ENCODE data around the gene BLOC1S1. TPM values are rescaled to one million over a fixed set of nuclear protein-coding genes. Genes with fewer than 3 reads are reported as not detected.

Gene BLOC1S1
- total and polyA plus RNA-seq, 5 experiments from 2014 or later, result 62.9 to 133 (median 84.3) TPM

DNA sequence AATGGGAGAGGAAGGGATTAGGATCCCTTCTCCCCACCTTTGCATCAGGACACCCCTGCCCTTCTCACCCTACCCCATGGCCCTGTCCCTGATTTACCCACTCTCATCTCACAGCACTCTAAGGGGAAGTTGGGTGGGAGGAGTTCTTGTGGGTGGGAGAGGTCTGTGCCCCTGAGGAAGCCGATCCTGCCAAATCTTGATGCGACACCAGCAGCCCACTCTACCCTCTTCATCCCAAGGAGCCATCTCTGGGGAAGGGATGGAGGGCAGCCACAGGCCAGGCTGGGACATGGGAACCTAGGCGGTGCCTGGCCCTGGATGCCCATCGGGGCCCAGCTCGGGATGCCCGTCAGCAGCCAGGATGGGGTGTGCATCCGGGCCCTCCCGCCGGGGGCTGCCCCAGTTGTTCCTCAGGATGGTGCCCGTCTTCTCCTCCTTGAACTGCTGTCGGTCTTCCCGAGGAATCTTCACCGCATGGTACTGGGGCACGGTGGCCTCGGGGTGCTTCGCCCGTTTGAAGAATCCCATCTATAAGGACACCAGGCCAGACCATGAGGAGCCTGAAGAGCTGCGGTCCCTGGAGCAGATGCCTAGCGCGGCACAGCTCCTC lies 31.0 kb upstream of the BLOC1S1 start:
- no peaks in the 10 kb centered on the region for H3K36me3 Mint-ChIP-seq
- H3K4me3 Mint-ChIP-seq, result no peak overlapping the region
- peaks cover 4 to 19% (median 13%) of the 10 kb centered on the region in 5 donors for H3K27me3 Mint-ChIP-seq
- H3K4me1 Mint-ChIP-seq, result peaks cover 19 to 39% (median 29%) of the 10 kb centered on the region in 4 donors
- H3K27ac Mint-ChIP-seq, result peak overlapping the region in 1 of 10 donors; percentile 48
- DNase-seq (no peak), ATAC-seq (no peak)
- POLR2A ChIA-PET, result interaction anchor here (0.6 kb wide), 1 partner anchor 1419 kb away, joined by 3 read pairs; no protein-coding TSS in a partner anchor
- no peaks in the 10 kb centered on the region for H3K9me3 Mint-ChIP-seq

- H3K9me3 Mint-ChIP-seq, result no peaks in the 10 kb centered on the region
- POLR2A ChIA-PET, result no interaction called here
- H3K27me3 Mint-ChIP-seq, result peaks cover 1 to 18% (median 10%) of the 10 kb centered on the region in 5 donors
- ATAC-seq, result no peak
- H3K4me3 Mint-ChIP-seq, result no peak overlapping the region
- H3K4me1 Mint-ChIP-seq, result peaks cover 19 to 39% (median 29%) of the 10 kb centered on the region in 4 donors
- no peak for DNase-seq
- no peaks in the 10 kb centered on the region for H3K36me3 Mint-ChIP-seq
- peak overlapping the region in 1 of 10 donors; percentile 1 for H3K27ac Mint-ChIP-seq
These were observed 30.2 kb upstream of the BLOC1S1 start for GRCh38 chr12:55685671-55686070.

- H3K9me3 Mint-ChIP-seq, result no peaks in the 10 kb centered on the region
- peak overlapping the region in 1 of 10 donors; percentile 62 for H3K4me3 Mint-ChIP-seq
- DNase-seq (no peak), ATAC-seq (no peak)
- peaks cover 0 to 10% (median 2%) of the 10 kb centered on the region in 5 donors for H3K27me3 Mint-ChIP-seq
- peaks cover 15 to 32% (median 21%) of the 10 kb centered on the region in 4 donors for H3K4me1 Mint-ChIP-seq
- POLR2A ChIA-PET, result no interaction called here
- H3K27ac Mint-ChIP-seq, result peak overlapping the region in 3 of 10 donors; percentile 52 to 81 (median 66)
- H3K36me3 Mint-ChIP-seq, result no peaks in the 10 kb centered on the region
These were observed 29.4 kb upstream of the BLOC1S1 start for GRCh38 chr12:55686366-55687010.

- peak in 1 of 2 donors; percentile 72 for ATAC-seq
- Mint-ChIP-seq H3K9me3 (no peaks in the 10 kb centered on the region), H3K36me3 (no peaks in the 10 kb centered on the region), H3K4me1 (peaks cover 13 to 21% (median 16%) of the 10 kb centered on the region in 4 donors), H3K27ac (peak overlapping the region in 5 of 10 donors; percentile 19 to 57 (median 45)), H3K27me3 (peaks cover 0 to 6% (median 0%) of the 10 kb centered on the region in 5 donors), H3K4me3 (peak overlapping the region in 3 of 10 donors; percentile 23 to 58 (median 50))
- peak in 1 of 10 donors; percentile 13 for DNase-seq
- POLR2A ChIA-PET, result no interaction called here
These were observed 28.1 kb upstream of the BLOC1S1 start for GRCh38 chr12:55687746-55688145.

DNA sequence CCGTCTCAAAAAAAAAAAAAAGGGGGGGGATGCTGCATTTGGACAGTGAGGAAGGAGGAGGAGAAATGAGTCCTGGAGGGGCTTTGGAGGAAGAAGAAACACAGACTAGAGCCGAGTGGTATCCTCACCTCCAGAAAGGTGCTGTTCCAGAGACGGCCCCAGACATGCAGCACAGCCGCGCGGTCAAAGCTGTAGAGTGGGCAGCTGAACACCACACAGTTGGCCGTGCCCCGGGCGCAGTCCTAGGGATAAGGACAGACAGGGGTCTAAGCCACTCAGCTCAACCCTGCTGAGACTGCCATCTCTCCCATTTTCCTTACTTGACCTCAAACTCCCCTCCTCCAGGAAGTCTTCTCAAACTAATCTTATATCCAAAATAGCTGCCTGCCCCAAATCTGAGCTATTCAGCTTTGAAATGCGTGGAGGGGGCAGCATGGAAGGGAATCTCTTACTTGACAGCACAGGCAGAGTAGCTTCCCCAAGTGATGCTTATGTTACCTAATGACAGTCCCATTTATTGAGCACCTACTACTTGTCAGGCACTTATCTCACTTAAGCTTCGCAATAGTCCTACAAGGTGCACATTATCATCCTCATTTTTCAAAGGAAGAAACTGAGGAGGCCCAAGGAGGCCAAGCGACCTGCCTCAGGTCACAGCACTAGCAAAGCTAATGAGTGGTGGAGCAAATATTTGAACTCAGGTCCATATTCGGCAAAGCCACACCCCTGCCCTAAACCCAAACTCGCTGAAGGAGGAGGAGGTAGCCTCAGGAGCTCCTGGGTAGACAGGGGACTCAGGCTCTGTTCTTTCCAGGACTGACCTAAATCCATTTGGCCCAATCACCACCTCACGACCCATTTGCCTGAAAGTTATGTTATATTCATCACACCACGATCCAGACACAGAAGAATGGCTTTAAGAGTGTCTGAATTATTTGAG lies 26.9 kb upstream of the BLOC1S1 start:
- peaks cover 0 to 4% (median 0%) of the 10 kb centered on the region in 5 donors for H3K27me3 Mint-ChIP-seq
- H3K27ac Mint-ChIP-seq, result peak overlapping the region in 1 of 10 donors; percentile 57
- DNase-seq (no peak), ATAC-seq (no peak)
- POLR2A ChIA-PET, result interaction anchor here (0.7 kb wide), 1 partner anchor 26 kb away, joined by 3 read pairs; no protein-coding TSS in a partner anchor
- no peaks in the 10 kb centered on the region for H3K9me3 Mint-ChIP-seq
- H3K36me3 Mint-ChIP-seq, result no peaks in the 10 kb centered on the region
- peaks cover 10 to 17% (median 15%) of the 10 kb centered on the region in 4 donors for H3K4me1 Mint-ChIP-seq
- no peak overlapping the region for H3K4me3 Mint-ChIP-seq

DNA sequence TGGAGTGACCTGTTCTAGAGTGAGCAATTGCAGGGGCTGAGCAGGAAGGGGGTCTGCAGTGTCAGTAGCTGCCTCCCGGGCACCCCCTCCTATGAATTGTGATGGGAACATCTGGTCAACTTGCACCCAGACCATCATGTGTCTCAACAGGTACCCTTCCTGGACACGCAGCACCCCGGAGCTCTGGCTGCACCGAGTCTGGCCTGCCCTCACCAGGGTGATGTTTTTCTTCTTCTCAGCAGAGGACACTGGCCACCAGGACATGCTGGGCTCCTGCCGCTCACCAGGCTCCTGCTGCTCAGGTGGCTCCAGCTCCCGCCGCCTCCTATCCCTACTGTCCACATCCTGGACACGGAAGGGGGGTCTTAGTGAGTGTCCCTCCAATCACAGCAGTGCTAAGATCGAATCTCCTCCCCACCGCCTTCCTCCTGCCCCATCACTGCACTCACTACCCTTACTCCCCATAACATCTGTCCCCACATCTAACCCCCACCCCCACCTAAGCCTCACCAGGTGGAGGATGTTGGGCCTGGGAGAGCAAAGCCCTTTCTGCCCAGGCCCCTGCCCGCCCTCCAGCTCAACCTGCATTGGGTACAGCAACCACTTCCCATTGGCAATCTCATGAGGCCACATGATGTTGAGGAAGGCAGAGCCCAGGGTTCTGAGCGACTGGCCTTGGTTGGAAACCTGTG lies 23.1 kb upstream of the BLOC1S1 start:
- H3K36me3 Mint-ChIP-seq, result no peaks in the 10 kb centered on the region
- POLR2A ChIA-PET, result no interaction called here
- H3K27ac Mint-ChIP-seq, result no peak overlapping the region
- H3K4me1 Mint-ChIP-seq, result peaks cover 3 to 6% (median 5%) of the 10 kb centered on the region in 4 donors
- ATAC-seq, result no peak
- H3K9me3 Mint-ChIP-seq, result no peaks in the 10 kb centered on the region
- H3K4me3 Mint-ChIP-seq, result no peak overlapping the region
- H3K27me3 Mint-ChIP-seq, result no peaks in the 10 kb centered on the region
- DNase-seq, result no peak

DNA sequence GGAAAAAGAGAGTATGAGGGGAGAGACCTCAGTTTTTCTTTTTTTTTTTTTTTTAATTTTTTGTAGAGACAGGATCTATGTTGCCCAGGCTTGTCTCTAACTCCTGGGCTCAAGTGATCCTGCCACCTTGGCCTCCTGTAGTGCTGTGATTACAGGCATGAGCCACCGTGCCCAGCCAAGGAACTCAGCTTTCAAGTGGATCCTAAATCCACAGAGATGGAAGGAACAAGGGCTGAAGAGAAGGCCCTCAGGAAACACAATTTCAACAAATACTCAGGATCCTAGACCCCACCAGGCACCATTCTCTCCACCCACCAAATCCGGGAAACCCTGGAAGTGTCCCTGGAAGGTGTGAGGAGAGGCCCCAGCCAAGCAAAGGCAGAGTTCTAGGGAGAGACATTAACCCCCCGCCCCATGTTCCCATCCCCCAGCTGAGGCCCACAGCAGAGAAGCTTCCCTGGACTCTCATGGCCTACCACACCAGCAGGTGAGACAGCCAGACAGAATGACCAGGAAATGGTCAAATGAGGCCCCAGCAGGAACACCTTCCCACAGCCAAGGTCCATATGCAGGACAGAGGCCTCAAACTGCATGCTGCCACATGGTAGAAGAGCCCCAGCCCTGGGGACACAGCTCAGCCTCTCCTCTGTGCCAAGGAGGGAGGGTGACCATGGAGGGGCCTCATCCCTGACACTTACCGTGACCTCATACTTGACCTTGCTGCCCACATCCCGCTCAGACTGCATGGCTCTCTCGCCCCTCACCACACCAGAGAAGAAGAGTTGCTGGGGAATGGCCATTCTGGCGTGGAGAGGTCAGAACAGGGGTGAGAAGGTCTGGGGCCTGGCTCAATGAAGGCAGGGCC lies 22.3 kb upstream of the BLOC1S1 start:
- DNase-seq (no peak), ATAC-seq (no peak)
- Mint-ChIP-seq H3K4me3 (no peak overlapping the region), H3K36me3 (no peaks in the 10 kb centered on the region), H3K4me1 (peaks cover 0 to 3% (median 2%) of the 10 kb centered on the region in 4 donors), H3K9me3 (no peaks in the 10 kb centered on the region), H3K27ac (no peak overlapping the region), H3K27me3 (no peaks in the 10 kb centered on the region)
- POLR2A ChIA-PET, result interaction anchor here (0.6 kb wide), 1 partner anchor 59 kb away, joined by 7 read pairs; no protein-coding TSS in a partner anchor

- no peaks in the 10 kb centered on the region for H3K9me3 Mint-ChIP-seq
- POLR2A ChIA-PET, result no interaction called here
- no peak for ATAC-seq
- H3K4me3 Mint-ChIP-seq, result no peak overlapping the region
- H3K36me3 Mint-ChIP-seq, result no peaks in the 10 kb centered on the region
- H3K27me3 Mint-ChIP-seq, result no peaks in the 10 kb centered on the region
- DNase-seq, result no peak
- H3K4me1 Mint-ChIP-seq, result peaks cover 0 to 3% (median 1%) of the 10 kb centered on the region in 4 donors
- no peak overlapping the region for H3K27ac Mint-ChIP-seq
These were observed 21.7 kb upstream of the BLOC1S1 start for GRCh38 chr12:55694188-55694515.

DNA sequence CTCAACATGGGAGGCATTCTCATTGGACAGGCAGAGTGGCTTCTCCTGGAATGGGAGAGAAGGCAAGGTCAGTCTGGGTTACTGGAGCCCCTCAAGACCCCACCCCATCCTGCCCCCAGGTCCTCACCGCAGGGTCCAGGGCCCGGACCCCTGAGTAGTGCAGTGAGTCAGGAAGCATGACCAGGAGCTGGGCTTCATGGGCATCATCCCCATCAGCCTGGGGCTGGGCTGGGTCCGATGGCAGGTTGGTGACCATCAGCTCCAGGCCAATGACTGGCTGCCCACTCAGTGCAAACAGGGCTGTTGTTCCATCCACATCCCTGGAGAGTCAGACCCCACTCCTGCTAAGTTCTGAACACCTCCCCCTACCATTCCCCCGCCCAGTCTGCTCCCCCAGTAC lies 21.2 kb upstream of the BLOC1S1 start:
- no peaks in the 10 kb centered on the region for H3K27me3 Mint-ChIP-seq
- no peaks in the 10 kb centered on the region for H3K36me3 Mint-ChIP-seq
- H3K27ac Mint-ChIP-seq, result no peak overlapping the region
- POLR2A ChIA-PET, result no interaction called here
- peaks cover 0 to 2% (median under 1%) of the 10 kb centered on the region in 4 donors for H3K4me1 Mint-ChIP-seq
- no peaks in the 10 kb centered on the region for H3K9me3 Mint-ChIP-seq
- DNase-seq (no peak), ATAC-seq (no peak)
- H3K4me3 Mint-ChIP-seq, result no peak overlapping the region

DNA sequence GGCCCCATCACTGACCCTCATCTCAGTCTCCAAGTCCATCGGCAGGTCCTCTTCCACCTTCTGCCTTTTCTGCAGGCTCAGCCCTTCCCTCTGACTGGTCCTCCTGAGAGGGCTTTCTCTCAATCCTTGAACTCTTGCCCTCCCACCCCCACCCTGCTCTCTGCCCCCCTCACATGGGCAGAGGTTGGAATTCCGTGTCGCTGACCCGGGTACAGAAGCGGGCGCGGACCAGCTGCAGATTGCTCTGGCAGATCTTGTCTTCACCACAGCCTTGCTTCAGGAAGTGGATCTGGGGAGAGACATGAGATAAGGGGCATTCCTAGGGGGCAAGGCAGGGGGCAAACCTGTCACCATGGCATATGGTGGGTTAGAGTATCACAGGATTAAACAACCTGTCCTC lies 20.5 kb upstream of the BLOC1S1 start:
- no peaks in the 10 kb centered on the region for H3K36me3 Mint-ChIP-seq
- ATAC-seq (no peak), DNase-seq (peak in 1 of 10 donors; percentile 41)
- peaks cover 0 to 2% (median under 1%) of the 10 kb centered on the region in 4 donors for H3K4me1 Mint-ChIP-seq
- no peak overlapping the region for H3K4me3 Mint-ChIP-seq
- H3K27me3 Mint-ChIP-seq, result no peaks in the 10 kb centered on the region
- POLR2A ChIA-PET, result no interaction called here
- no peak overlapping the region for H3K27ac Mint-ChIP-seq
- no peaks in the 10 kb centered on the region for H3K9me3 Mint-ChIP-seq

DNA sequence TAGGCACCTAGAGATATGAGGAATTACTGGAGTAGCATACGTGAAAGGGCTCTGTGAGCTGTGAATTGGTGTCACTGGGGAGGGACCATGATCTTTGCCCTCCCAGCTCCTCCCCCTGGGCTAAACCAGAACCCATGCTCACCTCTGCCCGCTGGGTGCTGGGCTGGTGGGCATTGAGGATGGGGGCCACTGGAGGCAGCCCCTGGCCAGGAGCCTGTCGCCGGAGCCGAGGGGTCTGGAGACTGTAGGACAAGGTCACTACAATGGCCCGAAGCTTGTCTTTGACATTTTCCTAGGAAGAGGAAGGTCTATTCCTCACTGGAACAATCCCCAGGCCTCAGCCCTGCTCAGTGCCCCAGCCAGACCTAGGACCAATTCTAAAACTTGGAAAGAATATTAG lies 19.7 kb upstream of the BLOC1S1 start:
- DNase-seq, result peak in 1 of 10 donors; percentile 32
- Mint-ChIP-seq H3K9me3 (no peaks in the 10 kb centered on the region), H3K27ac (peak overlapping the region in 1 of 10 donors; percentile 21), H3K36me3 (no peaks in the 10 kb centered on the region), H3K4me3 (no peak overlapping the region), H3K27me3 (no peaks in the 10 kb centered on the region), H3K4me1 (peaks cover 0 to 2% (median under 1%) of the 10 kb centered on the region in 4 donors)
- ATAC-seq, result no peak
- POLR2A ChIA-PET, result no interaction called here

All from naive thymus-derived CD8-positive, alpha-beta T cell (primary cell).